Measurements from ENCODE around the gene PCDH9.
"Not testable (repeated sequence)": the region's sequence is repeated elsewhere in the genome, so short reads cannot be mapped to it uniquely, and the experiment has no call there.

The PCDH9 gene

GRCh38 chr13:66659701-66660467, 570.3 kb downstream of the PCDH9 start:
- DNase-seq (ENCODE audit: low read depth in 3 of 3) = no peak

DNA sequence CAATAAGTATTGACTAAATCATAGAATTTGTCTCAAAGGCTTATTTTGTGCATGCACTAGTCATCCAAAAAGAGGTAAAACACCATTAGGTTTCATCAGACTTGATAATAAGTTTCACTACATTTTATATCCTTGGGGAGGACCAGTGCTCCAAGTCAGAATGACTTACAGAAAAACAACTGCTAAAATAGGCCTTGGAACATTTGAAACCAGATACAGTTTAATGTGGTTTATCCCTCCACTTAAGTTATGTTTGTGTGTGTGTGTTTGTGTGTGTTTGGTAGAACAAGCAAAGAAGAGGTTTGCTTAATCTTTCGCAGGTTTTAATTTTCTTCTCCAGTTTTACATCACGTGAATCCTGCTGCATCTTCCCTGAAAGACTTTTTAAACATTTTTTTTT, 570.9 kb downstream of the PCDH9 start:
- DNase-seq (ENCODE audit: low read depth in 3 of 3) = no peak

DNA sequence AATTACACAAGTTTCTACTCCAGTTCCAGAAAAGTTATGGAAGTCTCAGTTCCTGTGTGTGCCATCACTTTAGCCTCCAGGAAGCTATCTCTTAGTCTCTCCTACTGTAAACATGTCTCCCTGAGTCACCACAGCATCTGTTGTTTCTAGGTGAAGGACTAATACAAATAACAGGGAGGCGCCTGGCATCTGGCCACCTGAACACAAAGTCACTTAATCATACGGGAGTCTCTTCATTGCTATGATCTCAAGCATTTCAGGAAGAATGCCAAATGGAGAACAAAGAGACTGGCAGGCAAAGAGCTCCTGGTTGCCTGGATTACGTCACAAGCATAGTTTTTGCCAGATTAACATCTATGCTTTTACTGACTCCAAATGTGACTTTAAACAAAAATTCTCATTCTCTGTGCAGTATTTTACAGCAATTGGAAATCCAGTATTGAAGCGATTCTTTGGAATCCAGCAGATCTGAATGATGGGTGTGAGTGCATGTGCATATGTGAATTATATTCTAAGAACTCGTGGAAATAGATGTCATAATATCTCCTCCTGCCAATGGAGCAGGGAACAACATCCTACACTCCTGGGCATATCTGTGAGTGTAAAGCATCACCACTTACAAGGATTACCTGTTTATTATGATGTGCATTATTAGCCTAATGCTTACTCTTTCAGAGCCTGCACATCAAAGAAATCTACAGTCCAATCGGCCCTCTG, 572.8 kb downstream of the PCDH9 start:
- no peak for DNase-seq (ENCODE audit: low read depth in 3 of 3)

DNA sequence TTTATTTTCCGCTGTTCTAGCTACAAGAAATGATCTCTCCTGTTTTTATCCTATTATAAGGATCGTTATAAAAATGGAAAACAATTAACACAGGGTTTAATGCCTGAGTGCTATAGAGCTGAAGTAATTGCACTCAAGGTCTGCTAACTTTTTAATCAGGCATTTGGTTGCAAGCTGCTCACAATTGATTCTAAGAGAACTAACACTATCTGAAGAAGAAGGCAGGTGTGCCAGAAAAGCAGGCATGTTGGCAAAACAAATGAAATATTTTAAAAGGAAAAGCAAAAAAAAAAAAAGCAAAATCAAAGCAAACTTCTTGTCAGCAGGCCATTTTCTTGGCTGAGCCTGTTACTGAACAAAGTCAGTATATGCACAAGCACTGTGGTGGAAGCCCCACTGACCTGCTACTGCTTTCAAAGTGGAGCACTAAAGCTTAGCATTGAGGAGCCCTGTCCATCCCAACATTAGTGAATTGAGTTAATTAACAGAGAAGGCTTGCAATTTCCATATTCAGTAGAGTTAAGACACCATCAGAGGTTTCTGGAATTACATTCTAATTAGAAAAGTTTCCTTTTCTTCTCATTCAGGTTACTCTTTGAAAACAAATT, 574.2 kb downstream of the PCDH9 start:
- DNase-seq (ENCODE audit: low read depth in 3 of 3) = no peak

GRCh38 chr13:66644855-66645460, 585.2 kb downstream of the PCDH9 start:
- DNase-seq (ENCODE audit: low read depth in 3 of 3) = no peak

GRCh38 chr13:66640231-66640630, 589.9 kb downstream of the PCDH9 start:
- no peak for DNase-seq (ENCODE audit: low read depth in 3 of 3)

GRCh38 chr13:66639044-66639443, 591.1 kb downstream of the PCDH9 start:
- no peak for DNase-seq (ENCODE audit: low read depth in 3 of 3)

DNA sequence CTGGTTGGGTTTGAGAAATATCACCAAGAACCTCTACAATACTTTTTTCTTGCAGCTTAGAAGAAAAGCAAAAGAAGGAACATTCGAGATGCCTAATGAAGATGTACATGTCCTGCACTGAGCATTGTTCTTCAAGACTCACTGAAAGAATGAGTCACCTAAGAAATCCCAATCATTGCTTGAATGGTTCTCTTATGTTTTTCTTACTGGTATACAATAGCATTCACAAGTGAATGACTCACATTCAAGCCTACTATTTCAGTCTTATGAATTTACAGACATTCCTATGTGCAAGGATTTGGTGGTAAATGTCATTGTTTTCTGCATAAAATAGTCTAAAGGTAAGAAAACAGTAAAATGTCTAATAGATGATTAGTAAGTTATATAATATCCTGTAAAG, 594.6 kb downstream of the PCDH9 start:
- no peak for DNase-seq (ENCODE audit: low read depth in 3 of 3)

DNA sequence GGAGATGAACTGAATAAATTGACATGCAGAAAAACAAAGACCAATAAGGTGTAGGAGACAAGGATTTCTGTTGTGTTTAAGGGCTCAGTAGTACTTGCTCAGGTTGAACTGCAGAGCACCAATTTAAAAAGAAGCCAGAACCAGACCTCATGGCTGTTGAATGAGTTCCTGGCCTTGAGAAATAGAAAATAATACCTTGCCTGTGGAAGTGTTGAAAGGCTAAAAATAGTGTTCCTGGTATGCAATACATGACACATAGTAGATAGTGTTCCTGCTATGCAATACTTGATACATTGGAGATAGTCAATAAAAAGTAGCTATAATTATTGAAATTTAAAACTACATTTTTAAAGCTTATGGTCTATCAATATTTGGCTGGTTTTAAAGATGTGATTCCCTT, 595.8 kb downstream of the PCDH9 start:
- no peak for DNase-seq (ENCODE audit: low read depth in 3 of 3)

GRCh38 chr13:66627512-66627911, 602.6 kb downstream of the PCDH9 start:
- DNase-seq (ENCODE audit: low read depth in 3 of 3) = no peak

DNA sequence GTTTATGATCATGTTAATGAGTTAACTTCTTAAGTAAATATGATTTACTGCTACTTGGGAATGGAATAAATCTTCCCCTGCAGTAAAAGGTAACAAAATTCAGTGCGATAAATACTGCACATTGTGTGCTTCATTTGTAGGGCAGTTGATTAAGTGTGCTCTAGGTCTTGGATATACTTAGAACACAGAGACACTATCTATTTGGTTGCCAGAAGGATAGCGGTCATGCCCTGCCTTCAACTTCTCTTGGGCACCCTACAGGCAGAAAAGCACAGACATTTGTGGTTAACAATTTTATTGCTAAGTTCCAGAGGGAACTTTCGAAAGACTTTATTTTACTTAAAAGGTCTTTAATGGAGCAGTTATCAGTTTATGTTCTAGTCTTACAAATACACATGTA, 605.8 kb downstream of the PCDH9 start:
- DNase-seq (ENCODE audit: low read depth in 3 of 3) = no peak

GRCh38 chr13:66623129-66623820, 606.9 kb downstream of the PCDH9 start:
- no peak for DNase-seq (ENCODE audit: low read depth in 3 of 3)

- not testable (repeated sequence) for DNase-seq (ENCODE audit: low read depth in 3 of 3)
These were observed 608.2 kb downstream of the PCDH9 start for GRCh38 chr13:66621906-66622447.

DNA sequence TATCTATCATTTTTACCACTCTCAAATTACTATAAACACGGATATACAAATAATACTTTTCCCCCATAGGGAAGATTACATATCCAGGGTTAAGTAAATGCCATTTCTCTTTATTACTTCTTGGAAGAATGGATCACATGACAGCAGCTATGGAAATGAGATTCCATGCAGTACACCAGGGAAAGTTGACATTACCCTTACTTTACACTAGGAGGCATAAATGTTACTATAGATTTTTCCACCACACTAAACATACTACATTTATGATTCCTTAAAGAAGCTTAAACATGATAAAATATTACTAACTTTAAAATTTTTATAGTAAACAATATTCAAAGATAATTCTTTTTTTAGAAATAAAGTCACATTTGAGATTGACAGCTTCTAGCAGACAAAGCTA, 611.4 kb downstream of the PCDH9 start:
- DNase-seq (ENCODE audit: low read depth in 3 of 3) = no peak

DNA sequence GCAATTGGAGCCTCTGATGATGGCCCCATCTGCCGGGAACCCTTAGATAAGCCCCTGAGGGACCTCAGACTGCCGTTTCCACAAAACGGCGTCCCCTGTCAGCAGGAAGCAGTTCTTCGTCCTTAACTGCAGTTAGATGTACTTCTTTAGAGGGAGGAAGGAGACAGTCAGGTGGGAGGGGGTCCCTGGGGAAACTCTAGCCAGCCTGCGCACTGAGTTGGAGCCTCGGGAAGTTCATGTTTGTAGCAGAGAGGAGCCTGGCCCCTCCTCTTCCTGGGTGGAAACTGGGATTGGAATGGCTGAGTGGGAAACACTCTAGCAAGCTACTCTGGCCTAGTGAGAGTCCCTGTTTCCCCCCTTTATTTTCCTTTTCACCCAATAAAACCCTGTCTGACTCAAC, 612.4 kb downstream of the PCDH9 start:
- no peak for DNase-seq (ENCODE audit: low read depth in 3 of 3)

GRCh38 chr13:66612983-66613382, 617.2 kb downstream of the PCDH9 start:
- no peak for DNase-seq (ENCODE audit: low read depth in 3 of 3)

DNA sequence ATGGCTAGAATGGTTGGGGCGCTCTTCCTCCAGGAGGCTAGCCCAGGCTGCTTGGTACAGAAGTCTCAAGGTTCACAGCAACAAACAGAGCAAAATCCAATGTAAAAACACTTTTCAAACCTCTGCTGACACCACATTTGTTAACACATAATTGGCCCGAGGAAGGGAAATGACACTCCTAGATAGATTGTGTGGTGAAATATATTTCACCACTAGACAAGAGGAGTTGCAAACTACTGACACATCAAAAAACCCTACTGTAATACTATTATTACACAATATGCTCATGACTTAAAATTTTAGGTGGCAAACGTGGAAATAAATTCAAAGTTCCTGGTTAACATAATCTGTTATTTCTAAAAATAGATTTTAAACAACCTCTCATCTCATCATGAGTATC, 643.6 kb downstream of the PCDH9 start:
- DNase-seq (ENCODE audit: low read depth in 3 of 3) = no peak

- DNase-seq (ENCODE audit: low read depth in 3 of 3) = no peak
These were observed 644.4 kb downstream of the PCDH9 start for GRCh38 chr13:66585669-66586203.

DNA sequence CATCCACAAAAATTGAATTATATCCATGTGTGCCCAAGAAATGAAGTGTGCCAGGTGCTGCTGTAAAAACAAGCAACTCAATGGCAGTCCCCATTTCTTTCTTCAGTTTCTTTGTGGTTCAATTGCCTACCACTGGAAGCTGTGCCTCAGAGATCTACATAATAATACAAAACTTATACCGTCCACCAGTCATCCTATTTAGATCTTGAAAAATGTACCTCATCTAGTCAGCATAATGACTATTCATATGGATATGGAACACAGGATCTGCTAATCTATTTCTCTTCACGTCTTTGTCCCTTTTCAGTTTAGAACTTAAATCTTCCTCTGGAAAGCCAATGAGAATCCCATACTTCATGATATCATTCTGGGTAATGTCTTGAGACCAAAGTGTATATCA, 648.5 kb downstream of the PCDH9 start:
- no peak for DNase-seq (ENCODE audit: low read depth in 3 of 3)

- no peak for DNase-seq (ENCODE audit: low read depth in 3 of 3)
These were observed 651.8 kb downstream of the PCDH9 start for GRCh38 chr13:66578305-66578704.

GRCh38 chr13:66577358-66577757, 652.8 kb downstream of the PCDH9 start:
- DNase-seq (ENCODE audit: low read depth in 3 of 3) = no peak

Measured in stimulated activated CD4-positive, alpha-beta T cell treated with anti-CD3 and anti-CD28 coated beads, TNF-alpha, amount 100 ng/mL, for 48 hours (primary cell).